HUDEP-2 (cell line): ENCODE data around the gene PSTK.

Source experiments
- DNase-seq, 76 experiments: peaks; one replicate each; lab custom pipeline; 2025; ENCODE audit not compliant: unreplicated experiment in 76 of 76; lab: John Stamatoyannopoulos, UW

The PSTK gene

GRCh38 chr10:123017421-123018165 is 37.4 kb downstream of the PSTK start:
- no peak for DNase-seq

GRCh38 chr10:123018531-123018930 is 38.3 kb downstream of the PSTK start:
- no peak for DNase-seq

GRCh38 chr10:123019264-123019663 is 39.1 kb downstream of the PSTK start:
- DNase-seq: no peak

DNA sequence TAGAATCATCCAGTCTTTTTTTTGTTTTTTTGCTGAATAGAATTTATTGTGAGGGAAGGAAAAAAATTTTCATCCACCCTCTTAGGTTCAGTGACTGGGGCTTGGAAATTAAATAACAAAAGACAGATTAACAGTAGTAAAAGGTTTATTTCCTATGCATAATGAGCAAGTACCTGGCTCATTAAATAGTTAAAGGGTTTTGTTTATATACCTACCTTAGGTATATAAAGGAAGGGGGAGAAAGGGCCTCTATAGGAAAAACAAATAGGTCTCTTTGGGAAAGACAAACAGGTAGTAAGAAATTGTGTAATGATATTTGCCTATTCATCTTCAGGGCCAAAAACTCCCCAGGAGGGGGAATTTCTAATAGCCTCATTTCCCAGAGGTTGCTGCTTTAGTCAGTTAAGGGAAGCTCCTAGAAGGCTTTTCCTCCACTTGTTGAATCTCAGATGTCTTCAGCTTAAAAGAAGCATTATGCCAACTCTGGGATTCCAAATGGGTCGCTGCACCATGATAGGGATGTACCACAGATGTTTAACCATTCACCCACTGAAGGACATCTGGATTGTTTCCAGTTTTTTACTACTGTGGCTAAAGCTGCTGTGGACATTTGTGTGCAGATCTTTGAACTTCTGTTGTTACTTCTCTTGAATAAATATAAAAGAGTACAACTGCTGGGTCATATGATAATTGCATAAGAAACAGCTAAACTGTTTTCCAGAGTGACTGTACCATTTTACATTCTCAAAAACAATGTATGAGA is 39.9 kb downstream of the PSTK start:
- no peak for DNase-seq

DNA sequence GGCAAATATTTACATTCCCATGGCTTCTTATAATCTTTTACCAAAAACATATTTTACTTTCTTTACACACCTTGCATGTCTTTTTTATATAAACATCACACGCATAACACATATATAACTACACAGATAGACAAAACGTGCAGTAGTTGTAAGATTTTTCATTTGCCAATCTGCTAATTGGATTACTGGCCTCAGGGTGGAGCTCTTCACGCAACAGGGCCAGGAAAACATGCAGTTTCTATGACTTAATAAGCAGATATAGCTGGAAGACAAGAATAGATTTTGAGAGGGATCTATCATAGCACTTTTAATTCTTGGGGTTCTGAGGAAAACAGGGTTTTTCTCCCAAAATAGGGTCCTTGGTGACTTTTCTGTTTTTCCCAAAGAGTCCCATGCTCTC is 41.3 kb downstream of the PSTK start:
- DNase-seq: peak in 2 of 76 experiments; percentile 7 to 12

GRCh38 chr10:123024540-123024939 is 44.3 kb downstream of the PSTK start:
- DNase-seq: no peak

DNA sequence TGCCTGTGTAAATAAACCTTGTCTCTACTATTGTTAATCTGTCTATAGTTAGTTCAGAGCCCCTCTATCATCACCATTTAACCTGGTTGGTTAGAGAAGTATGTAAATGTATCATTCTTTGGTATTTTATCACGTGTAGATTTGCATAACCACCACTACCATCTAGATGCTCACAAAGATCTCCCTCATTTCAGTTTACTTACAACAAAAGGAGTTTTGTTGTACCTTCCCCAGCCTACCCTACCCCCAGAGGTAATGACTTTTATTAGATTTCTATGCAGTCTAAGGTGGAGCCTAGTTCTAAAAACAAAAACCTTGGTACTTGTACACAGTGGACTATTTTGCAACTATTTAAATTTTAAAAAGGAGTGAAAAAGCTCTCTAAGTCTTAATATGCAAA is 46.1 kb downstream of the PSTK start:
- DNase-seq: no peak

GRCh38 chr10:123027861-123028260 is 47.7 kb downstream of the PSTK start:
- no peak for DNase-seq

- no peak for DNase-seq
Measured at GRCh38 chr10:123031124-123031523, 50.9 kb downstream of the PSTK start.

DNA sequence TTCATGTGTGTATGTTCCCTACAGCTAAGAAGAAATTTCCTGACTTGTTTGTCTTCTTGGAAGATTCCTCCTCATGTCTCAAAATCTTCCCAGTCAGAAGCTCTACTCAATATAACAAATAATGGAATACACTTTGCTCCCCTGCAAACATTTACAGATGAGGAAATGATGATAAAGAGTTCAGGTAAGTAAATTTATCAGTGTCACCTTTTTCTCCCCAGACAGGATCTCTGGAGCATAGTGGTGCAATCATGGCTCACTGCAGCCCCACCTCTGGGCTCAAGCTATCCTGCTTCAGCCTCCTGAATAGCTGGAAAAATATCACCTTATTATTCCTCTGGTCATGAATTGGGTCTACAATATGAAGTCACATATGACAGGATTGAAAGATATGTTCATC is 54.1 kb downstream of the PSTK start:
- DNase-seq: no peak

DNA sequence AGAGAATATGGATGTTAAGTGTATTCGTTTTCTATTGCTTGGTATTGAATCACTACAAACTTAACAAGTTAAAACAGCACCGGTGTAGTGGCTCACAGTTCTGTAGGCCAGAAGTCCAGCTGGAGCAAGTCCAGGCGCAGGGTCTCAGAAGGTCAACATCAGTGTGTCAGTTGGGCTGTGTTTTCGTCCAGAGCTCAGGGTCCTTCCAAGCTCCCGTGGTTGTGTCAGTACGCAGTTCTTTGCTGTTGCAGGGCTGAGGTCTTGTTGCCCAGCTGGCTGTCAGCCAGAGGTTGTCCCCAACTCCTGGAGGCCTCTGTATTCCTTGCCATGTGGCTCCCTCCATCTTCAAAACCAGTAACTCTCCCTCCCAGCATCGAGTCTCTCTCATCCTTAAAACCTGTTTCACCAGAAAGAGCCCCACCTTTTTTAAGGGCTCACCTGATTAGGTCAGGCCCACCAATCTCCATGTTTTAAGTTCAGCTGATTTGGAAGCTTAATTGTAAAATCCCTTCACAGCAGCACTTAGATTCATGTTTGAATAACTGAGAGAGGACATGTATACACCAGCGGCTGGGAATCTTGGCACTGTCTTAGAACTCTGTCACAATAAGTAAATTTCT is 55.4 kb downstream of the PSTK start:
- DNase-seq: no peak

GRCh38 chr10:123038782-123039631 is 58.8 kb downstream of the PSTK start:
- DNase-seq: no peak

DNA sequence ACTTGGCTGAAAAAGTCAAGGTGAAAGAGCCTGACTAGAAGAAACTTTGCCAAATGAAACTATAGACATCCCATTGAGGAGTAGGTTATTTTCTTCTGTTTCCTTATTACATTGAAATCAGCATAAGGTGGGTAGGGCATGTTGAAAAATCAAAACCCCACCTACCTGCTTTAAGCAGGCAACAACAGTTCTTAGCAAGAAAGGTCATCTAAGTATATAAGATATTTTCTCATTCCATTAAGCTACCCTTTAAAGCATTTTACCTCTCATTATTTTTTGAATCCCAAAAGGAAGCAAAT is 59.4 kb downstream of the PSTK start:
- DNase-seq: no peak
